Esophagus muscularis mucosa (tissue), 4 donors: ENCODE data around the gene TRAF1.

ENCODE experiments used
- EP300 ChIP-seq: sonication (generic); formaldehyde crosslinking; IDR thresholded peaks from one replicate; pipeline ENCODE4 v1.6.1; 2017; ENCODE audit warnings: antibody characterized with exemption
- POLR2A ChIP-seq: fragments of 450-650 bp; IDR thresholded peaks from one replicate; pipeline ENCODE4 v1.6.1; 2017; ENCODE audit warnings: antibody characterized with exemption, moderate library complexity, mild to moderate bottlenecking, low read depth
- TF ChIP-seq, protein P1 (sequence below), 3 experiments: fragments of 200-600 bp in 2 of 3; fragments of 450-650 bp in 1 of 3; sonication (generic) in 2 of 3; IDR thresholded peaks; one replicate each; pipeline ENCODE4 v1.5.1; 2017 to 2019; ENCODE audit warnings: antibody characterized with exemption in 3 of 3, mild to moderate bottlenecking in 2 of 3, moderate library complexity in 1 of 3

DNA sequence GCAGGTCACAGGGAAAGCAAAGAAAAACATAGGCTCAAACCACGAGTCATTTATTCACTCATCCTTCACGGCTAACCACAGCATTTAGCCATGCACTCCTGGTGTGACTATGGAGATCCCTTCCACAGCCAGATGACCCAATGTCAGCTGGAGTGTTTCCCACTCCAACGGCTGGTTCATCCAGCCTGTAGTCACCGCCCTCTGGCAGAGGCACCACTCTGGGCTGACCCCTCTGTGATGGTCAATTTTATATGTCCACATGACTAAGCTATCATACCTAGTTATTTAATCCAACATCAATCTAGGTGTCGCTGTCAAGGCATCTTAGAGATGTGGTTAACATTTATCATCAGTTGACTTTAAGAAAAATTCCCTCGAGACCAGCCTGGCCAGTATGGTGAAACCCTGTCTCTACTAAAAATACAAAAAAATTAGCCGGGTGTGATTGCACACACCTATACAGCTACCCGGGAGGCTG is 40.1 kb downstream of the TRAF1 start:
- TF ChIP-seq, protein P1, sequence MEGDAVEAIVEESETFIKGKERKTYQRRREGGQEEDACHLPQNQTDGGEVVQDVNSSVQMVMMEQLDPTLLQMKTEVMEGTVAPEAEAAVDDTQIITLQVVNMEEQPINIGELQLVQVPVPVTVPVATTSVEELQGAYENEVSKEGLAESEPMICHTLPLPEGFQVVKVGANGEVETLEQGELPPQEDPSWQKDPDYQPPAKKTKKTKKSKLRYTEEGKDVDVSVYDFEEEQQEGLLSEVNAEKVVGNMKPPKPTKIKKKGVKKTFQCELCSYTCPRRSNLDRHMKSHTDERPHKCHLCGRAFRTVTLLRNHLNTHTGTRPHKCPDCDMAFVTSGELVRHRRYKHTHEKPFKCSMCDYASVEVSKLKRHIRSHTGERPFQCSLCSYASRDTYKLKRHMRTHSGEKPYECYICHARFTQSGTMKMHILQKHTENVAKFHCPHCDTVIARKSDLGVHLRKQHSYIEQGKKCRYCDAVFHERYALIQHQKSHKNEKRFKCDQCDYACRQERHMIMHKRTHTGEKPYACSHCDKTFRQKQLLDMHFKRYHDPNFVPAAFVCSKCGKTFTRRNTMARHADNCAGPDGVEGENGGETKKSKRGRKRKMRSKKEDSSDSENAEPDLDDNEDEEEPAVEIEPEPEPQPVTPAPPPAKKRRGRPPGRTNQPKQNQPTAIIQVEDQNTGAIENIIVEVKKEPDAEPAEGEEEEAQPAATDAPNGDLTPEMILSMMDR (IDR thresholded peaks at IDR 0.05): no peak
- TF ChIP-seq POLR2A: no peak
- TF ChIP-seq EP300: no peak
